Right lobe of liver (tissue), 4 donors: ENCODE data around the gene RPL18.

Experiments used
- CTCF ChIP-seq, 4 donors: fragments of 200-600 bp in 3 of 4; fragments of 450-650 bp in 1 of 4; IDR thresholded peaks; one replicate each; pipeline versions ENCODE4 v1.5.1 to v1.8.0; 2016 to 2022; ENCODE audit warnings: antibody characterized with exemption in 4 of 4, mild to moderate bottlenecking in 2 of 4
- POLR2A ChIP-seq: fragments of 450-650 bp; IDR thresholded peaks from one replicate; pipeline ENCODE4 v1.6.1; 2017; ENCODE audit warnings: antibody characterized with exemption, mild to moderate bottlenecking
- donor health status: DM: no; HTN: no; CAD: no.
- donor health status: DM: no; HTN: no; CAD: no.
- donor health status: DM: no; HTN: yes; CAD: no.

GRCh38 chr19:48632692-48633147 is 13.7 kb upstream of the RPL18 start:
- TF ChIP-seq CTCF (IDR thresholded peaks at IDR 0.05) (no peak), POLR2A (no peak)
